ENCODE measurements around the gene SYNJ2.

The SYNJ2 gene

DNA sequence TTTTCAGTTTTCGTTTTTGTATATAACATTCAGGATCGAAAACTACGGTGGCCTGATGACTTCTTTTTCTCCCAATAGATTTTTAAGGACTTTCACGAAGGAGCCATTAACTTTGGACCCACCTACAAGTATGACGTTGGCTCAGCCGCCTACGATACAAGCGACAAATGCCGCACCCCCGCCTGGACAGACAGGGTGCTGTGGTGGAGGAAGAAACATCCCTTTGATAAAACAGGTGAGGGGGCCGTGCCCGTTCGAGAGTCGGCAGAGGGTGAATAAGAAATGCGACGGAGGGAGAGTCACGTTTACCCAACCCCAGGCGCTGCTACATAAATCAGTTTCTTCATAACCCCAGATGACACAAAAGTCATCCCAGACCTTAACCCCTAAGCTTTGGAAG, 94.9 kb downstream of the SYNJ2 start:
- H3K4me1 ChIP-seq (ENCODE audit: low read length): no peaks in the 10 kb centered on the region
- H3K36me3 ChIP-seq (replicated peaks; ENCODE audit: insufficient read depth, low read length): no peaks in the 10 kb centered on the region
- no peaks in the 10 kb centered on the region for H3K9me2 ChIP-seq (replicated peaks; ENCODE audit: insufficient read depth, low read length)
- no peaks in the 10 kb centered on the region for H3K9me3 ChIP-seq (replicated peaks; ENCODE audit: insufficient read depth, low read length)
- no peak overlapping the region for H3K27ac ChIP-seq (ENCODE audit: low read length)
- H4K20me1 ChIP-seq (ENCODE audit: insufficient read depth, low read length): no peaks in the 10 kb centered on the region
- no peak for DNase-seq
- H3K9ac ChIP-seq (ENCODE audit: low read length): no peak overlapping the region
- no peak overlapping the region for H3K4me2 ChIP-seq (ENCODE audit: low read depth, low read length)
- no peak for TF ChIP-seq EZH2phosphoT487 (IDR thresholded peaks at IDR 0.05; ENCODE audit: low read length)
- TF ChIP-seq, protein P1, sequence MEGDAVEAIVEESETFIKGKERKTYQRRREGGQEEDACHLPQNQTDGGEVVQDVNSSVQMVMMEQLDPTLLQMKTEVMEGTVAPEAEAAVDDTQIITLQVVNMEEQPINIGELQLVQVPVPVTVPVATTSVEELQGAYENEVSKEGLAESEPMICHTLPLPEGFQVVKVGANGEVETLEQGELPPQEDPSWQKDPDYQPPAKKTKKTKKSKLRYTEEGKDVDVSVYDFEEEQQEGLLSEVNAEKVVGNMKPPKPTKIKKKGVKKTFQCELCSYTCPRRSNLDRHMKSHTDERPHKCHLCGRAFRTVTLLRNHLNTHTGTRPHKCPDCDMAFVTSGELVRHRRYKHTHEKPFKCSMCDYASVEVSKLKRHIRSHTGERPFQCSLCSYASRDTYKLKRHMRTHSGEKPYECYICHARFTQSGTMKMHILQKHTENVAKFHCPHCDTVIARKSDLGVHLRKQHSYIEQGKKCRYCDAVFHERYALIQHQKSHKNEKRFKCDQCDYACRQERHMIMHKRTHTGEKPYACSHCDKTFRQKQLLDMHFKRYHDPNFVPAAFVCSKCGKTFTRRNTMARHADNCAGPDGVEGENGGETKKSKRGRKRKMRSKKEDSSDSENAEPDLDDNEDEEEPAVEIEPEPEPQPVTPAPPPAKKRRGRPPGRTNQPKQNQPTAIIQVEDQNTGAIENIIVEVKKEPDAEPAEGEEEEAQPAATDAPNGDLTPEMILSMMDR (IDR thresholded peaks at IDR 0.05; ENCODE audit: low read length): no peak
- TF ChIP-seq EZH2 (optimal IDR thresholded peaks at IDR 0.05; ENCODE audit: low read depth, low read length): no peak
- no peaks in the 10 kb centered on the region for H3K79me2 ChIP-seq (ENCODE audit: low read length)
- H3K4me3 ChIP-seq (ENCODE audit: low read length): no peak overlapping the region
- H3F3A ChIP-seq (ENCODE audit: insufficient read depth, low read length): no peaks in the 10 kb centered on the region
- H3K27me3 ChIP-seq (replicated peaks; ENCODE audit: insufficient read depth, low read length): no peaks in the 10 kb centered on the region
- no peak overlapping the region for H2AFZ ChIP-seq (ENCODE audit: low read length)

DNA sequence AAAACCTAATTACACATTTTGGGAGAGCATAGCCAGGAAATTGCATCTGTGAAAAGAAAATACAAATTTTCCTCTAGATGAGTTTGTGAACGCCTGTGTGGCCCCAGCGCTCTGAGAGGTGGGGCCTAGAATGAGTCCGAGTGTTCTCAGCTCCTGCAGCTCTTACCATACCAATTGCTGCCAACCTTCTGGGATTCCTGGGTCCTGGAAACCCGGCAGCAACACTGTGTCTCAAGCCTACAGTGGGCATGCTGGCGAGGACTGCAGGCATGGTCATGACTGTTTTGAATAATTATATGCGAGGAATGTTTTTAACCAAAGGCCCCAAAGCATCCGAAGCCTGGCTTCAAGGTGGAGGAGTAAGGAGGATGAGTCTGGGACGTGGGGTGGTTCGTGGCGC, 96.0 kb downstream of the SYNJ2 start:
- Histone ChIP-seq H3K9ac (ENCODE audit: low read length) (no peak overlapping the region), H3K4me1 (ENCODE audit: low read length) (no peaks in the 10 kb centered on the region), H3K79me2 (ENCODE audit: low read length) (no peaks in the 10 kb centered on the region), H3K27me3 (replicated peaks; ENCODE audit: insufficient read depth, low read length) (no peaks in the 10 kb centered on the region), H3K9me3 (replicated peaks; ENCODE audit: insufficient read depth, low read length) (no peaks in the 10 kb centered on the region), H3K4me2 (ENCODE audit: low read depth, low read length) (no peak overlapping the region), H3K36me3 (replicated peaks; ENCODE audit: insufficient read depth, low read length) (no peaks in the 10 kb centered on the region), H3F3A (ENCODE audit: insufficient read depth, low read length) (no peaks in the 10 kb centered on the region), H3K27ac (ENCODE audit: low read length) (no peak overlapping the region), H3K9me2 (replicated peaks; ENCODE audit: insufficient read depth, low read length) (no peaks in the 10 kb centered on the region), H4K20me1 (ENCODE audit: insufficient read depth, low read length) (no peaks in the 10 kb centered on the region), H2AFZ (ENCODE audit: low read length) (no peak overlapping the region), H3K4me3 (ENCODE audit: low read length) (no peak overlapping the region)
- TF ChIP-seq EZH2 (optimal IDR thresholded peaks at IDR 0.05; ENCODE audit: low read depth, low read length): no peak
- no peak for TF ChIP-seq EZH2phosphoT487 (IDR thresholded peaks at IDR 0.05; ENCODE audit: low read length)
- TF ChIP-seq, protein P1 (IDR thresholded peaks at IDR 0.05; ENCODE audit: low read length): no peak
- DNase-seq: no peak

DNA sequence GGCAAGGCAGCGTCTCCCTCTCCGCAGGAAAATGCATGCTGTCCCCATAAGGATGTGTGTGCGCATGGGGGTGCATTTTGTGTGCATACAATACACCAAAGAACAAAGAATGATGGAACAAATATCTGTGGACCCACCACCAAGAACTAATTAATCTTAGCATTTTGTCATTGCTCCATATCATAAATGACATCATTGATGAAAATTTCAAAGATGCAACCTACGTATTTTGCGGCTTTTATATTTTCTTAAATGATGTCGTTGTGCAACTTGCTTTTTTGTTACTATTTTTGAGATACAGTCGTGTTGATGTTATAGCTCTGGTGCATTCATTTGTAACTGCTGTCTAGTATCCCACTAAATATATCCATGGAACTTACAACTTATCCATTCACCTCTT, 96.7 kb downstream of the SYNJ2 start:
- DNase-seq: no peak
- Histone ChIP-seq H2AFZ (ENCODE audit: low read length) (no peak overlapping the region), H3K4me1 (ENCODE audit: low read length) (no peaks in the 10 kb centered on the region), H3K9me2 (replicated peaks; ENCODE audit: insufficient read depth, low read length) (no peaks in the 10 kb centered on the region), H3K36me3 (replicated peaks; ENCODE audit: insufficient read depth, low read length) (no peaks in the 10 kb centered on the region), H3K4me2 (ENCODE audit: low read depth, low read length) (no peak overlapping the region), H3K79me2 (ENCODE audit: low read length) (no peaks in the 10 kb centered on the region), H4K20me1 (ENCODE audit: insufficient read depth, low read length) (no peaks in the 10 kb centered on the region), H3K27ac (ENCODE audit: low read length) (no peak overlapping the region), H3K9me3 (replicated peaks; ENCODE audit: insufficient read depth, low read length) (no peaks in the 10 kb centered on the region), H3K27me3 (replicated peaks; ENCODE audit: insufficient read depth, low read length) (no peaks in the 10 kb centered on the region), H3F3A (ENCODE audit: insufficient read depth, low read length) (no peaks in the 10 kb centered on the region), H3K4me3 (ENCODE audit: low read length) (no peak overlapping the region), H3K9ac (ENCODE audit: low read length) (no peak overlapping the region)
- TF ChIP-seq, protein P1 (IDR thresholded peaks at IDR 0.05; ENCODE audit: low read length): no peak
- TF ChIP-seq EZH2phosphoT487 (IDR thresholded peaks at IDR 0.05; ENCODE audit: low read length): no peak
- TF ChIP-seq EZH2 (optimal IDR thresholded peaks at IDR 0.05; ENCODE audit: low read depth, low read length): no peak

Data from MM.1S (cell line).